SK-N-SH treated with all-trans-retinoic acid at 6 μM for 48 hours (cell line): Measurements from ENCODE around the gene LNX2.

Experiments used
- ARNTL ChIP-seq: fragments of 450-650 bp; formaldehyde crosslinking; IDR thresholded peaks from 2 replicates; pipeline ENCODE4 v1.5.0; 2020; ENCODE audit warnings: low read depth, mild to moderate bottlenecking, moderate library complexity, borderline replicate concordance
- PPARA ChIP-seq: fragments of 250-450 bp; sonication (Bioruptor Pico); IDR thresholded peaks from 2 replicates; pipeline ENCODE4 v1.5.0; 2020; ENCODE audit warnings: mild to moderate bottlenecking, borderline replicate concordance

- no peak for TF ChIP-seq PPARA (CRISPR knock-in tag)
- TF ChIP-seq ARNTL (CRISPR knock-in tag): no peak
Measured at GRCh38 chr13:27524981-27525975, 95.1 kb downstream of the LNX2 start.
